Glutamatergic neuron (in vitro differentiated cells): Measurements from ENCODE around the gene MEAK7. TPM values are rescaled to one million over a fixed set of nuclear protein-coding genes. Genes with fewer than 3 reads are reported as not detected.
A peak's percentile ranks its signal among the peaks of the same experiment; 100 is the strongest.

Experiments
- DNase-seq: peaks from one replicate; pipeline ENCODE4 v3.0.0; 2022
- H3K27ac Mint-ChIP-seq: one replicate; pipeline ENCODE4 v1.8.0; 2020; ENCODE audit warnings: mild to moderate bottlenecking, mixed read lengths, inconsistent platforms; ENCODE audit not compliant: unreplicated experiment
- H3K27me3 Mint-ChIP-seq: one replicate; pipeline ENCODE4 v1.8.0; 2020; ENCODE audit warnings: mild to moderate bottlenecking, moderate library complexity, mixed read lengths, inconsistent platforms; ENCODE audit not compliant: unreplicated experiment
- H3K36me3 Mint-ChIP-seq: one replicate; pipeline ENCODE4 v1.8.0; 2020; ENCODE audit warnings: mild to moderate bottlenecking, mixed read lengths, inconsistent platforms; ENCODE audit not compliant: unreplicated experiment
- H3K4me1 Mint-ChIP-seq: one replicate; pipeline ENCODE4 v1.8.0; 2020; ENCODE audit warnings: mild to moderate bottlenecking, low read depth, mixed read lengths, inconsistent platforms; ENCODE audit not compliant: unreplicated experiment
- H3K4me3 Mint-ChIP-seq: one replicate; pipeline ENCODE4 v1.8.0; 2020; ENCODE audit warnings: mild to moderate bottlenecking, mixed read lengths, inconsistent platforms; ENCODE audit not compliant: unreplicated experiment
- H3K9me3 Mint-ChIP-seq: one replicate; pipeline ENCODE4 v1.8.0; 2020; ENCODE audit warnings: mild to moderate bottlenecking, moderate library complexity, mixed read lengths, inconsistent platforms; ENCODE audit not compliant: unreplicated experiment
- total RNA-seq: library from RNA; stranded (reverse); fragmentation: NEBNext Ultra II Directional; extraction: Animal tissue kit (Norgen Biotek cat#: 25700); gene quantifications from one replicate; pipeline ENCODE4 v1.2.1, GENCODE V29; 2021; ENCODE audit not compliant: unreplicated experiment
- TF ChIP-seq, protein P1 (sequence below): fragments of 200-600 bp; sonication (generic); IDR thresholded peaks from one replicate; pipeline ENCODE4 v1.5.0; 2021; ENCODE audit not compliant: partially characterized antibody, unreplicated experiment

Gene MEAK7
- total RNA-seq, 1 donor from 2014 or later = 44.8 TPM

DNA sequence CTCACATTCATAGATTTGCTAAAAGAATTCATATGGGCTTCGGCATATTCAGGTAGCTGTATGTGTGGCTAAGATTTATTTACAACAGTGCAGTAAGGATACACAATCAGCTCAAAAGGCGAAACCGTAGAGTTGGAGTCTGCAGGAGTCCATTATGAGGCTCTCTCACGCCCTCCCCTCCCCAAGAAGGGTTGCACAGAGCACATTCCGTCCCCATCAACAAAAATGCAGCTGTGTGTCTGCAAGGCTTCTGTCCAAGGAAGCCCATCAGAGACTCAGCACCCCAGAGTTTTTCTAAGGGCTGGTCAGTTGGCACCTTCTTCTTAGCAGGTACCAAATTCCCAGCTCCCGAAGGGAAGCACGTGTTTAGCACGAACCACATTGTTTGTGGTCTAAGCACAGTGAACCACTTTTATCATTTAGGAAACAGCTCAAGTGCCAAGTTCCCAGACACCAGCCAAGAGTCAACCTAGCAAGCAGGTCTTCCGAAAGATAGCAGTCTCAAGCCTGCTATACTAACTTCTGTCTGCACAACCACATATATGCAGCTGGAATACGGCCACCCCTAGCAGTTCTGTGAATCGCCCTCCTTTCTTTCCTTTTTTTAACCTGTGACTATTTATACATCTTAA, 28.5 kb upstream of the MEAK7 start:
- no peak overlapping the region for H3K4me3 Mint-ChIP-seq
- H3K36me3 Mint-ChIP-seq = peaks cover 7% of the 10 kb centered on the region
- peak overlapping the region; percentile 8 for H3K27ac Mint-ChIP-seq
- H3K27me3 Mint-ChIP-seq = no peaks in the 10 kb centered on the region
- TF ChIP-seq, protein P1, sequence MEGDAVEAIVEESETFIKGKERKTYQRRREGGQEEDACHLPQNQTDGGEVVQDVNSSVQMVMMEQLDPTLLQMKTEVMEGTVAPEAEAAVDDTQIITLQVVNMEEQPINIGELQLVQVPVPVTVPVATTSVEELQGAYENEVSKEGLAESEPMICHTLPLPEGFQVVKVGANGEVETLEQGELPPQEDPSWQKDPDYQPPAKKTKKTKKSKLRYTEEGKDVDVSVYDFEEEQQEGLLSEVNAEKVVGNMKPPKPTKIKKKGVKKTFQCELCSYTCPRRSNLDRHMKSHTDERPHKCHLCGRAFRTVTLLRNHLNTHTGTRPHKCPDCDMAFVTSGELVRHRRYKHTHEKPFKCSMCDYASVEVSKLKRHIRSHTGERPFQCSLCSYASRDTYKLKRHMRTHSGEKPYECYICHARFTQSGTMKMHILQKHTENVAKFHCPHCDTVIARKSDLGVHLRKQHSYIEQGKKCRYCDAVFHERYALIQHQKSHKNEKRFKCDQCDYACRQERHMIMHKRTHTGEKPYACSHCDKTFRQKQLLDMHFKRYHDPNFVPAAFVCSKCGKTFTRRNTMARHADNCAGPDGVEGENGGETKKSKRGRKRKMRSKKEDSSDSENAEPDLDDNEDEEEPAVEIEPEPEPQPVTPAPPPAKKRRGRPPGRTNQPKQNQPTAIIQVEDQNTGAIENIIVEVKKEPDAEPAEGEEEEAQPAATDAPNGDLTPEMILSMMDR = no peak
- H3K9me3 Mint-ChIP-seq = peaks cover 18% of the 10 kb centered on the region
- no peak for DNase-seq
- H3K4me1 Mint-ChIP-seq = peaks cover 42% of the 10 kb centered on the region

DNA sequence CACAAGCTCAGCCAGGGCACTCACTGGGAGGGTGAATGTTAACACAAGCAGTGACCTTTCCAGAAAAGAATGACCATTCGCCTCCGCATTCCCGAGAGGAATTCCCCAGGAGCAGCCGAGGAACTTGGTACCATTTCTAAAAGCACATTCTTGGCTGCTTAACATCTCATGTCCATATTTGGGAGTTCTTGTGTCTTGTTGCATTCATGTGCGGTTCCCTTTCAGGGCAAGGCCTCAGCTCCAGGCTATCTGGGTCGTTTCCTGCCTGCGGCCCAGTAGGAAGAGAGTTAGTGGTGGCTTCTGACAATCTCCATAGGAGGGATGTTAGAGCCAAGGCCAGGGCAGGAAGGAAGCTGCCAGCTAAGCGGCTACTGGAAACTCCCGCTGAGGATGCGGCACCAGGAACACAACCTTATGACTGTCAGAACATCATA, 27.8 kb upstream of the MEAK7 start:
- Mint-ChIP-seq H3K4me3 (peak overlapping the region; percentile 22), H3K4me1 (peaks cover 35% of the 10 kb centered on the region), H3K9me3 (peaks cover 15% of the 10 kb centered on the region), H3K36me3 (peaks cover 7% of the 10 kb centered on the region), H3K27ac (no peak overlapping the region), H3K27me3 (no peaks in the 10 kb centered on the region)
- DNase-seq = no peak
- TF ChIP-seq, protein P1 = no peak

DNA sequence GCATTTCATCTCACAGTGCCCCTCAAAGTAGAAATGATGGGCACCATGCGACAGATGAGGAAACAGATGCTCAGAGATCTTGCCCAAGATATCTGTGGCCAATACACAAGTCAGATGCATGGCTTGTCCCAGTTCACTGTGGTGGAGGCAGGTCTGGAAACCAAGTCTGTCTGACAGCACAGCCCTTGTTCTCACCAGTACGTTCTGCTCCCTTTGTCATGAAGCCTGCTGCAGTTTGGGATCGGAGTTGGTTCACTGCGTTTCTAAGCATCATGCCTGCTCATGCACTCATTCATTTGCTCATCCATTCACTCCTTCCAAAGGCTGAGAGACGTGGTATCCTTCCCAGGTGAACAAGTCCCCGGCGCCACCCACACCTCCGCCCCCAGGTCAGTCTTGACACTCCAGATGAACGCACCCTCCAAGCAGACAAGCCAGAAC, 27.2 kb upstream of the MEAK7 start:
- peaks cover 7% of the 10 kb centered on the region for H3K36me3 Mint-ChIP-seq
- DNase-seq = no peak
- H3K4me3 Mint-ChIP-seq = no peak overlapping the region
- H3K27ac Mint-ChIP-seq = peak overlapping the region; percentile 66
- H3K4me1 Mint-ChIP-seq = peaks cover 37% of the 10 kb centered on the region
- H3K9me3 Mint-ChIP-seq = peaks cover 12% of the 10 kb centered on the region
- TF ChIP-seq, protein P1 = no peak
- H3K27me3 Mint-ChIP-seq = no peaks in the 10 kb centered on the region

DNA sequence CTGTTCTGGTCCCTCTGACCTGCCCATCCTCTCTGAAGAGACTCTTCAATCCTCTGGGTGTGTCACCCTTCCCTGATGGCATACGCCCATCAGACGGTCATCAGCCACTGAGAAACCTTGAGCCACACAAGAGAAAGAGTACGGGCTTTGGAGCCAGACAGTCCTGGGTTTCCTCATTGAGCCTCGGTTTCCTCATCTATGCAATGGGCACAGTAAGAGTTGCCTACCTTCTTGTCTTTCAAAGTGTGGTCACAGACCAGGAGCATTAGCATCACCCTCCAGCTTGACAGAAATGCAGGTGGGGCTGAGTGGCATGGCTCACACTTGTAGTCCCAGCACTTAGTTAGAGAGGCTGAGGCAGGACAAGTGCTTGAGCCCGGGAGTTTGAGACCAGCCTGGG, 26.1 kb upstream of the MEAK7 start:
- H3K4me3 Mint-ChIP-seq = no peak overlapping the region
- no peak overlapping the region for H3K27ac Mint-ChIP-seq
- peaks cover under 1% of the 10 kb centered on the region for H3K27me3 Mint-ChIP-seq
- H3K36me3 Mint-ChIP-seq = peaks cover 7% of the 10 kb centered on the region
- peaks cover 34% of the 10 kb centered on the region for H3K4me1 Mint-ChIP-seq
- DNase-seq = no peak
- TF ChIP-seq, protein P1 = no peak
- peaks cover 9% of the 10 kb centered on the region for H3K9me3 Mint-ChIP-seq

DNA sequence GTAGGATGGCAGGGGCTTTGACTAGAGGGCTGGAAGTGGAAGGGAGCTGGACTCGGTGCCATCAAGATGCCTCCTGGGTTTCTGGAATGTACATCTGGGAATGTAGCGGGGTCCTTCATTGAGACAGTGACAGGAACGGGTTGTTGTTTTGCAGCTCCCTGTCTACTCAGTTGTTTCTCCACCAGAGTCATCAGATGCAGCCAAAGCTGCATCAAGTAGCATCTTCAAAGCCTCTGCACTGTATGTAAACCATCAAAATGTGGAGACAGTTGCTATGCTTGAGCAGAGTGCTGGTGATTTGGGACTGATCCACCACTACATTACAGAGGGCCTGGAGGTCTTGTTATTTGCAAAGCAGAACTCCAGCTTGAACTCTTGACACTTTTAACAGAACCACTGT, 25.1 kb upstream of the MEAK7 start:
- H3K4me1 Mint-ChIP-seq = peaks cover 27% of the 10 kb centered on the region
- TF ChIP-seq, protein P1 = no peak
- DNase-seq = no peak
- H3K27ac Mint-ChIP-seq = no peak overlapping the region
- H3K36me3 Mint-ChIP-seq = peaks cover 7% of the 10 kb centered on the region
- H3K9me3 Mint-ChIP-seq = peaks cover 11% of the 10 kb centered on the region
- no peak overlapping the region for H3K4me3 Mint-ChIP-seq
- peaks cover 1% of the 10 kb centered on the region for H3K27me3 Mint-ChIP-seq
